A673 (cell line): Measurements from ENCODE around the gene RNF215.

Experiments
- CTCF ChIP-seq: fragments of 300-800, 200-600 bp; sonication (generic); conservative IDR thresholded peaks from 2 replicates; pipeline ENCODE4 v1.5.1; 2017; ENCODE audit warnings: low read depth, mild to moderate bottlenecking, antibody characterized with exemption, low read length, moderate library complexity, mixed read lengths
- EZH2 ChIP-seq: fragments of 200-600 bp; sonication (generic); IDR thresholded peaks from 2 replicates; pipeline ENCODE4 v1.6.1; 2017; ENCODE audit warnings: borderline replicate concordance, low read depth, mild to moderate bottlenecking, mixed read lengths, antibody characterized with exemption, low read length; ENCODE audit not compliant: poor library complexity, severe bottlenecking

DNA sequence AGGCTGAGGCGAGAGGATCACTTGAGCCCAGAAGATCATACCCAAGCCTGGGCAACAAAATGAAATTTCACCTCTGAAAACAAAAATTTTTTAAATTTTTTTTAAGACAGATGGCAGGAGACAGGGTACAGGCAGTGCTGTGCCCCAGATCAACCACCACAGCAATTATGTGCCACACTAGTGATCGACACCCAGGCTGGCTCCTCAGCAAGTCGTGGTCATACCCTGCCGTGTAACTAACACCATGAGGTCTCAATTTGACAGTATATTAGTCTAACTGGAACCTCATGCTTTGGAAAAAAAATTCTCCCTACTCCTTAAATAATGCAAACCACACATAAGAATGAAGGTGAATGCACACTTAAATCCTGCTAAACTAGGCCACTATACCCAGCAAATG lies 38.8 kb downstream of the RNF215 start:
- no peak for TF ChIP-seq EZH2
- TF ChIP-seq CTCF, result no peak
